Amniotic stem cell (primary cell): Measurements from ENCODE around the gene PRDX3.
A peak's percentile ranks its signal among the peaks of the same experiment; 100 is the strongest.
"Not testable (repeated sequence)": the region's sequence is repeated elsewhere in the genome, so short reads cannot be mapped to it uniquely, and the experiment has no call there.

Experiments used
- DNase-seq: peaks from one replicate; lab custom pipeline; 2025; lab: John Stamatoyannopoulos, UW

The PRDX3 gene

GRCh38 chr10:119206603-119207365 is 28.2 kb upstream of the PRDX3 start:
- peak; percentile 34 for DNase-seq

GRCh38 chr10:119205894-119206602 is 27.4 kb upstream of the PRDX3 start:
- DNase-seq = no peak

- no peak for DNase-seq
Measured at GRCh38 chr10:119203006-119203405, 24.4 kb upstream of the PRDX3 start.

- DNase-seq = no peak
Measured at GRCh38 chr10:119201233-119201632, 22.6 kb upstream of the PRDX3 start.

GRCh38 chr10:119199231-119199992 is 20.8 kb upstream of the PRDX3 start:
- peak; percentile 80 for DNase-seq

- no peak for DNase-seq
Measured at GRCh38 chr10:119198438-119198837, 19.8 kb upstream of the PRDX3 start.

- no peak for DNase-seq
Measured at GRCh38 chr10:119197921-119198320, 19.3 kb upstream of the PRDX3 start.

GRCh38 chr10:119191881-119192280 is 13.3 kb upstream of the PRDX3 start:
- no peak for DNase-seq

GRCh38 chr10:119190954-119191785 is 12.6 kb upstream of the PRDX3 start:
- DNase-seq = no peak

- DNase-seq = peak; percentile 91
Measured at GRCh38 chr10:119190353-119190752, 11.7 kb upstream of the PRDX3 start.

GRCh38 chr10:119189811-119190282 is 11.2 kb upstream of the PRDX3 start:
- DNase-seq = no peak

- no peak for DNase-seq
Measured at GRCh38 chr10:119183664-119184412, 5.2 kb upstream of the PRDX3 start.

- DNase-seq = not testable (repeated sequence)
Measured at GRCh38 chr10:119180850-119181400, 2.3 kb upstream of the PRDX3 start.

- no peak for DNase-seq
Measured at GRCh38 chr10:119177708-119178371, 772 bp downstream of the PRDX3 start.

GRCh38 chr10:119176166-119176565 is 2.4 kb downstream of the PRDX3 start:
- no peak for DNase-seq

GRCh38 chr10:119174109-119174508 is 4.5 kb downstream of the PRDX3 start:
- no peak for DNase-seq

GRCh38 chr10:119167041-119167440 is 11.6 kb downstream of the PRDX3 start:
- DNase-seq = no peak

GRCh38 chr10:119166564-119166963 is 12.0 kb downstream of the PRDX3 start:
- DNase-seq = no peak

GRCh38 chr10:119166118-119166500 is 12.5 kb downstream of the PRDX3 start:
- no peak for DNase-seq
